Liver (tissue), 9 donors: Measurements from ENCODE around the gene SREBF1. TPM values are rescaled to one million over a fixed set of nuclear protein-coding genes. Genes with fewer than 3 reads are reported as not detected.

ENCODE experiments used
- DNase-seq: peaks from one replicate; pipeline ENCODE4 v3.0.0-alpha.2; 2017; ENCODE audit warnings: low spot score
- H3K27ac ChIP-seq, 2 donors: one replicate each; pipeline ENCODE4 v1.7.0; 2013; ENCODE audit warnings: inconsistent platforms in 2 of 2, low read length in 2 of 2, control low read depth in 1 of 2, low read depth in 1 of 2, mild to moderate bottlenecking in 1 of 2
- H3K27me3 ChIP-seq, 4 donors: one replicate each; pipeline versions ENCODE4 v1.6.1 to v1.7.0; 2013; ENCODE audit warnings: low read length in 3 of 4, inconsistent platforms in 1 of 4, mild to moderate bottlenecking in 1 of 4, moderate library complexity in 1 of 4; ENCODE audit not compliant: control insufficient read depth in 4 of 4, insufficient read depth in 4 of 4
- H3K36me3 ChIP-seq, 4 donors: one replicate each; pipeline versions ENCODE4 v1.6.1 to v1.7.0; 2013; ENCODE audit warnings: low read length in 3 of 4, mild to moderate bottlenecking in 3 of 4, low read depth in 1 of 4, moderate library complexity in 1 of 4; ENCODE audit not compliant: control insufficient read depth in 4 of 4, insufficient read depth in 3 of 4
- H3K4me1 ChIP-seq, 4 donors: one replicate each; pipeline versions ENCODE4 v1.6.1 to v1.7.0; 2013; ENCODE audit warnings: low read length in 3 of 4, mild to moderate bottlenecking in 3 of 4, moderate library complexity in 1 of 4; ENCODE audit not compliant: control insufficient read depth in 4 of 4, insufficient read depth in 4 of 4
- H3K4me3 ChIP-seq, 3 donors: one replicate each; pipeline versions ENCODE4 v1.6.1 to v1.7.0; 2013; ENCODE audit warnings: low read length in 3 of 3, control low read depth in 1 of 3, low read depth in 1 of 3, mild to moderate bottlenecking in 1 of 3
- H3K9ac ChIP-seq, 2 donors: one replicate each; pipeline ENCODE4 v1.7.0; 2013; ENCODE audit warnings: low read length in 2 of 2, mild to moderate bottlenecking in 2 of 2, moderate library complexity in 2 of 2, control low read depth in 1 of 2, low read depth in 1 of 2
- H3K9me3 ChIP-seq, 4 donors: one replicate each; pipeline versions ENCODE4 v1.6.1 to v1.7.0; 2013; ENCODE audit warnings: low read length in 3 of 4; ENCODE audit not compliant: control insufficient read depth in 4 of 4
- EGR1 ChIP-seq, 2 donors: IDR thresholded peaks; 2 replicates each; pipeline ENCODE4 v1.6.1; 2016 to 2018; ENCODE audit warnings: antibody characterized with exemption in 2 of 2, low read depth in 2 of 2
- FOXA1 ChIP-seq: IDR thresholded peaks from 2 replicates; pipeline ENCODE4 v1.6.1; 2016; ENCODE audit warnings: antibody characterized with exemption
- FOXA2 ChIP-seq: IDR thresholded peaks from 2 replicates; pipeline ENCODE4 v1.6.1; 2016; ENCODE audit warnings: antibody characterized with exemption
- GABPA ChIP-seq, 2 donors: IDR thresholded peaks in 1 of 2; conservative IDR thresholded peaks in 1 of 2; 2 replicates each; pipeline ENCODE4 v1.6.1; 2016; ENCODE audit warnings: antibody characterized with exemption in 2 of 2, mild to moderate bottlenecking in 1 of 2, moderate library complexity in 1 of 2
- HNF4A ChIP-seq, 2 donors: conservative IDR thresholded peaks; 2 replicates each; pipeline ENCODE4 v1.6.1; 2016; ENCODE audit warnings: antibody characterized with exemption in 2 of 2, mild to moderate bottlenecking in 2 of 2
- HNF4G ChIP-seq: IDR thresholded peaks from 2 replicates; pipeline ENCODE4 v1.6.1; 2016; ENCODE audit warnings: antibody characterized with exemption
- JUND ChIP-seq, 2 donors: IDR thresholded peaks; 2 replicates each; pipeline ENCODE4 v1.6.1; 2016; ENCODE audit warnings: antibody characterized with exemption in 2 of 2
- MAX ChIP-seq: IDR thresholded peaks from 2 replicates; pipeline ENCODE4 v1.6.1; 2016; ENCODE audit warnings: antibody characterized with exemption
- NR2F2 ChIP-seq: IDR thresholded peaks from 2 replicates; pipeline ENCODE4 v1.6.1; 2016; ENCODE audit warnings: antibody characterized with exemption
- RAD21 ChIP-seq, 2 donors: IDR thresholded peaks; 2 replicates each; pipeline ENCODE4 v1.6.1; 2016; ENCODE audit warnings: antibody characterized with exemption in 2 of 2, mild to moderate bottlenecking in 2 of 2
- REST ChIP-seq: IDR thresholded peaks from 2 replicates; pipeline ENCODE4 v1.6.1; 2016; ENCODE audit warnings: antibody characterized with exemption, mild to moderate bottlenecking
- RXRA ChIP-seq, 2 donors: IDR thresholded peaks; 2 replicates each; pipeline ENCODE4 v1.6.1; 2017 to 2018; ENCODE audit warnings: antibody characterized with exemption in 2 of 2, mild to moderate bottlenecking in 1 of 2
- SP1 ChIP-seq: IDR thresholded peaks from 2 replicates; pipeline ENCODE4 v1.6.1; 2018; ENCODE audit warnings: antibody characterized with exemption, mild to moderate bottlenecking
- TAF1 ChIP-seq: conservative IDR thresholded peaks from 2 replicates; pipeline ENCODE4 v1.6.1; 2016; ENCODE audit warnings: antibody characterized with exemption, mild to moderate bottlenecking
- YY1 ChIP-seq: IDR thresholded peaks from 2 replicates; pipeline ENCODE4 v1.6.1; 2016; ENCODE audit warnings: antibody characterized with exemption, mild to moderate bottlenecking
- WGBS: extraction: QIAGEN DNeasy Blood & Tissue Kit; methylation state at CpG from one replicate; pipeline ENCODE4 v1.1.7; 2013; 5-methylcytosine and 5-hydroxymethylcytosine counted together
- polyA plus RNA-seq, 2 donors: library from polyadenylated mRNA; stranded (reverse) in 1 of 2; unstranded in 1 of 2; fragments of 200-250 nt in 1 of 2; fragments of >200 nt in 1 of 2; fragmentation: Nextera tagmentation in 1 of 2; extraction: Ambion mirVana in 1 of 2; gene quantifications; one replicate each; pipeline versions ENCODE4 v1.2.1 to v1.2.3, GENCODE V29; 2013 to 2015
- total RNA-seq, 2 donors: library from RNA; depleted of rRNA; stranded (reverse); fragments of >200 nt; gene quantifications; one replicate each; pipeline ENCODE4 v1.2.3, GENCODE V29; 2014
- TF ChIP-seq, protein P1 (sequence below): IDR thresholded peaks from 2 replicates; pipeline ENCODE4 v1.6.1; 2016; ENCODE audit warnings: antibody characterized with exemption
- donor health status: healthy.
- donor health status: healthy.
- donor health status: healthy.
- donor health status: healthy.
- donor health status: healthy.

SREBF1 gene
- total and polyA plus RNA-seq, 4 donors: 66.8 to 133 (median 101) TPM

DNA sequence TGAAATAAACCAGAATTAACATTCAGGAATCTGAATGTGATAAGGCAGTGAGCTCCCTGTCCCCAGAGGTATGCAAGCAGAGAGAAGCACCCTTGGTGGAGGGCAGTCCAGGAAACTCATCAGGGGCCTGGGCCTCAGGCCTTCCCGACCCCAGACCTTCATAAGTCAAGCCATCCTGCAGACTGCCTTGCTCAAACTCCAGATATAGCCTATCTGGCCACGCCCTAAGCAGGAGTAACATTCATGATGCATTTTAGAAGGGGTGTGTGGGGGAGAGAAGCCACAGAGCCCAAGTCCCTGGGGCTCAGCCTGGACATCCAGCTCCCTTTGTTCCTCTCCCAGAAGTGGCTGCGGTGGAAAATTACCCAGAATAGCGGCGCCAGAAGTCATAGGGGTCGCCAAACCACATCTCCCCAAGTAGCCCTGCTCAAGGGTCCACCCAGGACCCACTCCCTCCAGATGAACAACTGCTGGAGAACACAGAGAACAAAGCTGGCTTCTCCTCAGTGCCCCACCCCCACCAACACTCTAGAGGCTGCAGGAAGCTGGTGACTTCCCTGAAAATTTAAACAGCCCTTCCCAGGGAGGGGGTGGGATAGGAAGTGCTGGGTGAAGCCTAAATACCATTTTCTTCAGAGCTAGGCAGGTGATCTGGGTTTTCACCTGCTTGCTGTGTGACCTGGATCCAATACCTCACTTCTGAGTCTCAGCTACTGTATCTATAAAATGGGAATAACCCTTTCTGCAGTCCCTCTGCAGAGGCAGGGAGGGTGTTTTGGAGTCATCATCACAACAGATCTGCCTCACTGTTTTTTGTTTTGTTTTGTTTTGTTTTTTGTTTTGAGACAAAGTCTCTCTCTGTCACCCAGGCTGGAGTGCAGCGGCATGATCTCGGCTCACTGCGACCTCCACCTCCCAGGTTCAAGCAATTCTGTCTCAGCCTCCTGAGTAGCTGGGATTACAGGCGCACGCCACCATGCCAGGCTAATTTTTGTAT lies 1.5 kb upstream of the SREBF1 start:
- Histone ChIP-seq H3K9me3 (no peaks in the 10 kb centered on the region), H3K36me3 (no peaks in the 10 kb centered on the region), H3K4me3 (no peak overlapping the region), H3K9ac (peak overlapping the region; percentile 85 to 98), H3K27me3 (no peaks in the 10 kb centered on the region), H3K4me1 (peaks cover 30 to 69% (median 46%) of the 10 kb centered on the region in 4 donors), H3K27ac (peak overlapping the region; percentile 97 to 100)
- TF ChIP-seq RAD21 (IDR thresholded peaks at IDR 0.05): peak in 1 of 2 donors; percentile 6
- no peak for TF ChIP-seq REST
- peak; percentile 31 for TF ChIP-seq YY1
- TF ChIP-seq SP1: peak; percentile 43
- peak in 1 of 2 donors; percentile 10 for TF ChIP-seq RXRA (IDR thresholded peaks at IDR 0.05)
- DNase-seq: no peak
- WGBS: 67% methylated on average over 11 of the region's 11 CpGs

- Histone ChIP-seq H3K36me3 (no peaks in the 10 kb centered on the region), H3K9ac (peak overlapping the region; percentile 85 to 98), H3K4me3 (peak overlapping the region in 1 of 3 donors; percentile 86), H3K27ac (peak overlapping the region; percentile 97 to 100), H3K9me3 (no peaks in the 10 kb centered on the region), H3K27me3 (no peaks in the 10 kb centered on the region), H3K4me1 (peaks cover 30 to 70% (median 47%) of the 10 kb centered on the region in 4 donors)
- no peak for DNase-seq
- TF ChIP-seq HNF4A (conservative IDR thresholded peaks at IDR 0.05) (no peak), NR2F2 (peak; percentile 32), YY1 (no peak), JUND (IDR thresholded peaks at IDR 0.05) (peak in 1 of 2 donors; percentile 20)
- WGBS: 37% methylated on average over 3 of the region's 3 CpGs
Measured at GRCh38 chr17:17837380-17837821, 615 bp upstream of the SREBF1 start.

DNA sequence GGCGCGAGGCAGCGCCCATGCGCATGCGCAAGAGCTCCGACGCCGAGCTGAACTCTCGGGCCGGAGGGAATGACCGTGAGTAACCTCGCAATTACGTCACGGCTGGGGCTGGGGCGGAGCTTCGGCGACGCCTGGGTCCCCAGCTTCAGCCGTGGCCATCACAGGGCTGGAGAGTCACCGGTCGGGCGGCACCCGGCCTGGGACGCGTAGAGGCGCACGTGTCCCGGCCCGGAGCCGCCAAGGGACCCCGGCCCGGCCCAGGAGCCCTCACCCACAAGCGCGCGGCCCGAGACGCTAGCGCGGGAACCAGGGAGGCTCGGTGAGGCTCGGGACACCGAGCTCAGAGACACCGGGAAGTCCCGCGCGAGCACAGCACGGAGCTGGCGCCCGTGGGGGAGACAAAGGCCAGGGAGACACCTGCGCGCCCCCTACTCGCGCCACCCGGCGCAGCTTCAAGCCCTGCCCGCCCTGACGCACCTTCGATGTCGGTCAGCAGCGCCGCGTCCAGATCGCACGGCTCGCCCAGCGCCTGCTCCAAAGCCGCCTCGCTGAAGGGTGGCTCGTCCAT lies 452 bp downstream of the SREBF1 start:
- peak overlapping the region; percentile 85 to 98 for H3K9ac ChIP-seq
- DNase-seq: peak; percentile 100
- no peaks in the 10 kb centered on the region for H3K36me3 ChIP-seq
- peaks cover 33 to 70% (median 50%) of the 10 kb centered on the region in 4 donors for H3K4me1 ChIP-seq
- peak overlapping the region; percentile 59 to 86 (median 66) for H3K4me3 ChIP-seq
- no peaks in the 10 kb centered on the region for H3K9me3 ChIP-seq
- H3K27me3 ChIP-seq: no peaks in the 10 kb centered on the region
- H3K27ac ChIP-seq: peak overlapping the region; percentile 97 to 100
- WGBS: under 1% methylated on average over 69 of the region's 69 CpGs
- TF ChIP-seq HNF4A (conservative IDR thresholded peaks at IDR 0.05) (peak in 1 of 2 donors; percentile 50), JUND (IDR thresholded peaks at IDR 0.05) (peak; percentile 46 to 62), EGR1 (IDR thresholded peaks at IDR 0.05; ENCODE audit: low read depth in 2 of 2) (no peak), RXRA (IDR thresholded peaks at IDR 0.05) (peak; percentile 96), REST (peak; percentile 88), FOXA2 (no peak), TAF1 (peak; percentile 82), MAX (peak; percentile 81), NR2F2 (no peak), GABPA (IDR thresholded peaks at IDR 0.05 in 1 of 2, conservative IDR thresholded peaks at IDR 0.05 in 1 of 2) (no peak), SP1 (peak; percentile 67), HNF4G (no peak), FOXA1 (peak; percentile 8), RAD21 (IDR thresholded peaks at IDR 0.05) (peak; percentile 28 to 30)
- TF ChIP-seq, protein P1, sequence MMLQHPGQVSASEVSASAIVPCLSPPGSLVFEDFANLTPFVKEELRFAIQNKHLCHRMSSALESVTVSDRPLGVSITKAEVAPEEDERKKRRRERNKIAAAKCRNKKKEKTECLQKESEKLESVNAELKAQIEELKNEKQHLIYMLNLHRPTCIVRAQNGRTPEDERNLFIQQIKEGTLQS: peak; percentile 37
